Endothelial cell of umbilical vein (primary cell): ENCODE results near the gene SYNPR. TPM values are rescaled to one million over a fixed set of nuclear protein-coding genes. Genes with fewer than 3 reads are reported as not detected.

Experiments used
- BruUV-seq: library from RNA; stranded (reverse); fragments of 400-500 nt; replicated peaks from 2 replicates; lab custom pipeline; 2021; lab: Mats Ljungman, UMichigan
- CTCF ChIA-PET: fragments of 300-600, 350-600 bp; sonication (Branson Sonifier 250); formaldehyde crosslinking; loops from one replicate; lab custom pipeline; 2021; ENCODE audit warnings: antibody characterized with exemption, inconsistent platforms; lab: Charles Lee
- POLR2A ChIA-PET: fragments of 300-600, 350-600 bp; sonication (Branson Sonifier 250); formaldehyde crosslinking; loops from one replicate; lab custom pipeline; 2021; ENCODE audit warnings: antibody characterized with exemption, inconsistent platforms; lab: Charles Lee
- DNase-seq: peaks from one replicate; pipeline ENCODE4 v3.0.0-alpha.2; 2011; ENCODE audit warnings: low read depth, low spot score
- FAIRE-seq: peaks from 2 replicates; lab custom pipeline; 2011; peaks lifted over from hg19 to GRCh38; lab: Jason Lieb, UNC
- H2AFZ ChIP-seq: 2 replicates; pipeline ENCODE4 v1.6.0; 2012; ENCODE audit warnings: low read depth, low read length, control low read depth, inconsistent platforms
- H3K27ac ChIP-seq: 2 replicates; pipeline ENCODE4 v1.5.1; 2011; ENCODE audit warnings: low read depth, mild to moderate bottlenecking, control low read depth, low read length, moderate library complexity; ENCODE audit not compliant: insufficient read depth
- H3K27me3 ChIP-seq, 2 experiments: 2 replicates each; pipeline versions ENCODE4 v1.6.0 to v1.6.1; 2011; ENCODE audit warnings: low read length in 2 of 2, mixed read lengths in 1 of 2; ENCODE audit not compliant: control insufficient read depth in 2 of 2, insufficient read depth in 2 of 2
- H3K36me3 ChIP-seq, 2 experiments: 2 replicates in 1 of 2; 3 replicates in 1 of 2; pipeline ENCODE4 v1.5.1; 2011; ENCODE audit warnings: low read length in 2 of 2, mild to moderate bottlenecking in 1 of 2, moderate library complexity in 1 of 2; ENCODE audit not compliant: control insufficient read depth in 2 of 2, insufficient read depth in 2 of 2; ENCODE audit errors: extremely low read depth in 1 of 2
- H3K4me1 ChIP-seq: 3 replicates; pipeline ENCODE4 v1.5.1; 2011; ENCODE audit warnings: mild to moderate bottlenecking, low read length; ENCODE audit not compliant: control insufficient read depth, insufficient read depth; ENCODE audit errors: extremely low read depth
- H3K4me2 ChIP-seq: 2 replicates; pipeline ENCODE4 v1.6.1; 2011; ENCODE audit warnings: low read length, control low read depth, mixed read lengths; ENCODE audit not compliant: insufficient read depth
- H3K4me3 ChIP-seq, 3 experiments: fragments of 200-600 bp in 1 of 3; sonication (generic), shearing (Covaris generic) in 1 of 3; replicated peaks in 1 of 3; 2 replicates each; pipeline ENCODE4 v1.5.1; 2011 to 2016; ENCODE audit warnings: control low read depth in 3 of 3, low read length in 3 of 3, mild to moderate bottlenecking in 2 of 3, inconsistent platforms in 1 of 3, low read depth in 1 of 3, moderate library complexity in 1 of 3; ENCODE audit not compliant: insufficient read depth in 1 of 3
- H3K79me2 ChIP-seq: 2 replicates; pipeline ENCODE4 v1.6.0; 2012; ENCODE audit warnings: low read length, inconsistent platforms; ENCODE audit not compliant: control insufficient read depth, insufficient read depth
- H3K9ac ChIP-seq: replicated peaks from 2 replicates; pipeline ENCODE3; 2011; ENCODE audit warnings: low read length, control low read depth; ENCODE audit not compliant: insufficient read depth; ENCODE audit errors: extremely low read depth
- H3K9me1 ChIP-seq: replicated peaks from 3 replicates; pipeline ENCODE4 v1.6.0; 2011; ENCODE audit warnings: mild to moderate bottlenecking, low read length; ENCODE audit not compliant: control insufficient read depth, insufficient read depth; ENCODE audit errors: extremely low read depth
- H3K9me3 ChIP-seq: replicated peaks from 2 replicates; pipeline ENCODE4 v1.5.1; 2012; ENCODE audit warnings: low read length, inconsistent platforms; ENCODE audit not compliant: control insufficient read depth, insufficient read depth
- H4K20me1 ChIP-seq: replicated peaks from 2 replicates; pipeline ENCODE3; 2011; ENCODE audit warnings: mild to moderate bottlenecking, low read length; ENCODE audit not compliant: control insufficient read depth, insufficient read depth; ENCODE audit errors: extremely low read depth
- CTCF ChIP-seq, 2 donors: IDR thresholded peaks; 1 replicate in 1 of 2; 2 replicates in 1 of 2; pipeline ENCODE4 v1.5.1; 2011; ENCODE audit warnings: low read length in 2 of 2, mild to moderate bottlenecking in 2 of 2, moderate library complexity in 2 of 2, control low read depth in 1 of 2, inconsistent platforms in 1 of 2, low read depth in 1 of 2; ENCODE audit not compliant: insufficient read depth in 1 of 2; ENCODE audit errors: extremely low read depth in 1 of 2
- EZH2 ChIP-seq: IDR thresholded peaks from 2 replicates; pipeline ENCODE4 v1.6.1; 2012; ENCODE audit warnings: borderline replicate concordance, low read depth, mild to moderate bottlenecking, moderate library complexity, low read length, inconsistent platforms; ENCODE audit not compliant: severe bottlenecking
- FOS ChIP-seq: IDR thresholded peaks from 2 replicates; pipeline ENCODE4 v1.6.1; 2011; ENCODE audit warnings: mild to moderate bottlenecking, low read length, moderate library complexity, borderline replicate concordance; ENCODE audit not compliant: insufficient read depth
- GATA2 ChIP-seq: IDR thresholded peaks from 2 replicates; pipeline ENCODE4 v1.7.0; 2011; ENCODE audit warnings: low read depth, mild to moderate bottlenecking, moderate library complexity, mixed read lengths, low read length; ENCODE audit not compliant: insufficient read length, insufficient read depth
- JUN ChIP-seq: IDR thresholded peaks from 2 replicates; pipeline ENCODE4 v1.6.1; 2011; ENCODE audit warnings: borderline replicate concordance, low read depth; ENCODE audit not compliant: insufficient read length, insufficient read depth
- MAX ChIP-seq: IDR thresholded peaks from 2 replicates; pipeline ENCODE4 v1.6.1; 2011; ENCODE audit not compliant: insufficient read depth, insufficient read length
- MYC ChIP-seq: IDR thresholded peaks from one replicate; pipeline ENCODE4 v1.6.1; 2011; ENCODE audit warnings: mild to moderate bottlenecking, low read depth, low read length
- POLR2A ChIP-seq: IDR thresholded peaks from 2 replicates; pipeline ENCODE4 v1.6.1; 2012; ENCODE audit warnings: low read depth, mild to moderate bottlenecking, control low read depth, low read length
- POLR2AphosphoS5 ChIP-seq: IDR thresholded peaks from 2 replicates; pipeline ENCODE4 v1.6.1; 2012; ENCODE audit warnings: low read depth, mild to moderate bottlenecking, control low read depth, low read length, moderate library complexity; ENCODE audit not compliant: insufficient read depth
- dilution Hi-C: fragments of 300-500 bp; cut with MboI; formaldehyde crosslinking; loops from one replicate; pipeline ENCODE4 v1.15.0; 2019; ENCODE audit warnings: low sequenced_read_pairs; ENCODE audit not compliant: extremely low pct_ligation_motif_present
- intact Hi-C: fragments of 100-400 bp; cut with micrococcal nuclease; formaldehyde crosslinking; loops from one replicate; pipeline ENCODE4 v1.10.0; 2022
- polyA plus RNA-seq, 4 experiments: library from polyadenylated mRNA; depleted of rRNA in 3 of 4; stranded (reverse) in 3 of 4; unstranded in 1 of 4; fragments of >200 nt; gene quantifications; 2 replicates each; pipeline versions ENCODE4 v1.2.1 to v1.2.3, GENCODE V29; 2011 to 2012; ENCODE audit warnings: missing spikeins in 1 of 4
- total RNA-seq: library from RNA; stranded (reverse); gene quantifications from 2 replicates; pipeline ENCODE4 v1.2.3, GENCODE V29; 2021

Gene SYNPR
- total and polyA plus RNA-seq, 2 donors (not counting 3 experiments of a cell fraction or from before 2014, with no cell fraction given), result not detected

- Histone ChIP-seq H3K27ac (no peak overlapping the region), H3K9me3 (no peaks in the 10 kb centered on the region), H3K9ac (no peak overlapping the region), H2AFZ (no peak overlapping the region), H3K27me3 (no peaks in the 10 kb centered on the region), H3K9me1 (no peaks in the 10 kb centered on the region), H3K36me3 (no peaks in the 10 kb centered on the region), H3K79me2 (no peaks in the 10 kb centered on the region), H3K4me1 (no peaks in the 10 kb centered on the region), H4K20me1 (no peaks in the 10 kb centered on the region), H3K4me3 (no peak overlapping the region), H3K4me2 (no peak overlapping the region)
- dilution Hi-C loops, result no loop called here
- no TSS peak for BruUV-seq
- TF ChIP-seq JUN, result no peak
- no peak for TF ChIP-seq MYC
- no peak for TF ChIP-seq MAX
- no peak for TF ChIP-seq EZH2
- TF ChIP-seq POLR2A, result no peak
- intact Hi-C loops, result no loop called here
- ChIA-PET CTCF (no interaction called here), POLR2A (no interaction called here)
- no peak for DNase-seq
- FAIRE-seq, result no peak
These were observed 329.6 kb downstream of the SYNPR start for GRCh38 chr3:63607716-63608115.

- H3K9me3 ChIP-seq, result no peaks in the 10 kb centered on the region
- TF ChIP-seq JUN (no peak), MAX (no peak), CTCF (IDR thresholded peaks at IDR 0.05; ENCODE audit: extremely low read depth in 1 of 2, insufficient read depth in 1 of 2, low read depth in 1 of 2, low read length in 2 of 2) (no peak), GATA2 (no peak), EZH2 (no peak), MYC (no peak), POLR2AphosphoS5 (no peak), POLR2A (no peak), FOS (no peak)
- ChIA-PET CTCF (no interaction called here), POLR2A (no interaction called here)
- H3K79me2 ChIP-seq, result no peaks in the 10 kb centered on the region
- no peaks in the 10 kb centered on the region for H4K20me1 ChIP-seq
- DNase-seq, result no peak
- no peaks in the 10 kb centered on the region for H3K4me1 ChIP-seq
- no peak overlapping the region for H3K9ac ChIP-seq
- H3K36me3 ChIP-seq, result no peaks in the 10 kb centered on the region
- H3K9me1 ChIP-seq, result no peaks in the 10 kb centered on the region
- no peak overlapping the region for H3K4me3 ChIP-seq
- no peak for FAIRE-seq
- no peaks in the 10 kb centered on the region for H3K27me3 ChIP-seq
- no peak overlapping the region for H3K4me2 ChIP-seq
- intact Hi-C loops, result no loop called here
- no TSS peak for BruUV-seq
- H2AFZ ChIP-seq, result no peak overlapping the region
- dilution Hi-C loops, result no loop called here
- no peak overlapping the region for H3K27ac ChIP-seq
These were observed 331.3 kb downstream of the SYNPR start for GRCh38 chr3:63609408-63609807.
